Sigmoid colon (tissue), 3 donors: ENCODE measurements around the gene GGT6.

ENCODE experiments used
- POLR2A ChIP-seq, 2 donors: fragments of 450-650 bp; IDR thresholded peaks; one replicate each; pipeline ENCODE4 v1.6.1; 2016; ENCODE audit warnings: antibody characterized with exemption in 2 of 2, mild to moderate bottlenecking in 2 of 2, moderate library complexity in 2 of 2
- TF ChIP-seq, protein P1 (sequence below), 4 experiments: fragments of 450-650 bp in 3 of 4; fragments of 200-600 bp in 1 of 4; IDR thresholded peaks; one replicate each; pipeline ENCODE4 v1.5.1; 2016 to 2019; ENCODE audit warnings: antibody characterized with exemption in 4 of 4, mild to moderate bottlenecking in 3 of 4, moderate library complexity in 2 of 4

GRCh38 chr17:4509401-4509800 lies 51.0 kb downstream of the GGT6 start:
- TF ChIP-seq, protein P1, sequence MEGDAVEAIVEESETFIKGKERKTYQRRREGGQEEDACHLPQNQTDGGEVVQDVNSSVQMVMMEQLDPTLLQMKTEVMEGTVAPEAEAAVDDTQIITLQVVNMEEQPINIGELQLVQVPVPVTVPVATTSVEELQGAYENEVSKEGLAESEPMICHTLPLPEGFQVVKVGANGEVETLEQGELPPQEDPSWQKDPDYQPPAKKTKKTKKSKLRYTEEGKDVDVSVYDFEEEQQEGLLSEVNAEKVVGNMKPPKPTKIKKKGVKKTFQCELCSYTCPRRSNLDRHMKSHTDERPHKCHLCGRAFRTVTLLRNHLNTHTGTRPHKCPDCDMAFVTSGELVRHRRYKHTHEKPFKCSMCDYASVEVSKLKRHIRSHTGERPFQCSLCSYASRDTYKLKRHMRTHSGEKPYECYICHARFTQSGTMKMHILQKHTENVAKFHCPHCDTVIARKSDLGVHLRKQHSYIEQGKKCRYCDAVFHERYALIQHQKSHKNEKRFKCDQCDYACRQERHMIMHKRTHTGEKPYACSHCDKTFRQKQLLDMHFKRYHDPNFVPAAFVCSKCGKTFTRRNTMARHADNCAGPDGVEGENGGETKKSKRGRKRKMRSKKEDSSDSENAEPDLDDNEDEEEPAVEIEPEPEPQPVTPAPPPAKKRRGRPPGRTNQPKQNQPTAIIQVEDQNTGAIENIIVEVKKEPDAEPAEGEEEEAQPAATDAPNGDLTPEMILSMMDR (IDR thresholded peaks at IDR 0.05): no peak
- TF ChIP-seq POLR2A (IDR thresholded peaks at IDR 0.05): no peak
